ENCODE results near the gene CSRP1.
"Not testable (repeated sequence)": the region's sequence is repeated elsewhere in the genome, so short reads cannot be mapped to it uniquely, and the experiment has no call there.

The CSRP1 gene

GRCh38 chr1:201537891-201538611, 31.1 kb upstream of the CSRP1 start:
- peak; percentile 63 for DNase-seq

- DNase-seq, result no peak
Observed at GRCh38 chr1:201537467-201537866, 30.5 kb upstream of the CSRP1 start.

GRCh38 chr1:201537028-201537427, 30.1 kb upstream of the CSRP1 start:
- DNase-seq, result no peak

- peak; percentile 93 for DNase-seq
Observed at GRCh38 chr1:201536558-201536957, 29.6 kb upstream of the CSRP1 start.

- DNase-seq, result no peak
Observed at GRCh38 chr1:201535919-201536245, 29.0 kb upstream of the CSRP1 start.

- DNase-seq, result peak; percentile 64
Observed at GRCh38 chr1:201535046-201535918, 28.4 kb upstream of the CSRP1 start.

GRCh38 chr1:201533836-201534235, 26.9 kb upstream of the CSRP1 start:
- no peak for DNase-seq

- peak; percentile 31 for DNase-seq
Observed at GRCh38 chr1:201531551-201532425, 24.9 kb upstream of the CSRP1 start.

- DNase-seq, result peak; percentile 82
Observed at GRCh38 chr1:201530741-201531531, 24.0 kb upstream of the CSRP1 start.

GRCh38 chr1:201528631-201529252, 21.8 kb upstream of the CSRP1 start:
- DNase-seq, result peak; percentile 36

- DNase-seq, result no peak
Observed at GRCh38 chr1:201527879-201528278, 21.0 kb upstream of the CSRP1 start.

- no peak for DNase-seq
Observed at GRCh38 chr1:201525193-201525778, 18.4 kb upstream of the CSRP1 start.

GRCh38 chr1:201520046-201520575, 13.2 kb upstream of the CSRP1 start:
- not testable (repeated sequence) for DNase-seq

- DNase-seq, result no peak
Observed at GRCh38 chr1:201518071-201518470, 11.1 kb upstream of the CSRP1 start.

GRCh38 chr1:201517631-201518030, 10.7 kb upstream of the CSRP1 start:
- DNase-seq, result peak; percentile 34

- DNase-seq, result no peak
Observed at GRCh38 chr1:201516511-201517127, 9.7 kb upstream of the CSRP1 start.

GRCh38 chr1:201515895-201516294, 9.0 kb upstream of the CSRP1 start:
- DNase-seq, result no peak

- no peak for DNase-seq
Observed at GRCh38 chr1:201515062-201515750, 8.3 kb upstream of the CSRP1 start.

- DNase-seq, result no peak
Observed at GRCh38 chr1:201514466-201514865, 7.5 kb upstream of the CSRP1 start.

Data from EL (cell line).